Aorta (tissue), 5 donors: ENCODE data around the gene SELENON. TPM values are rescaled to one million over a fixed set of nuclear protein-coding genes. Genes with fewer than 3 reads are reported as not detected.

Experiments used
- ATAC-seq: fragments of 200-7000 bp; cut with Tn5 transposase; one replicate; pipeline ENCODE4 v1.9.1; 2022; ENCODE audit warnings: moderate library complexity; ENCODE audit not compliant: low FRiP score
- DNase-seq, 2 donors: peaks; one replicate each; pipeline ENCODE4 v3.0.0-alpha.2; 2020
- H3K27ac ChIP-seq, 2 donors: one replicate each; pipeline ENCODE4 v1.5.1; 2013; ENCODE audit warnings: low read length in 2 of 2, mild to moderate bottlenecking in 2 of 2, moderate library complexity in 2 of 2, control low read depth in 1 of 2, inconsistent platforms in 1 of 2, low read depth in 1 of 2
- H3K27me3 ChIP-seq, 2 donors: one replicate each; pipeline ENCODE4 v1.6.1; 2013; ENCODE audit warnings: control low read depth in 1 of 2, low read length in 1 of 2, mild to moderate bottlenecking in 1 of 2, moderate library complexity in 1 of 2; ENCODE audit not compliant: insufficient read depth in 2 of 2, control insufficient read depth in 1 of 2
- H3K36me3 ChIP-seq, 2 donors: one replicate each; pipeline ENCODE4 v1.6.1; 2013; ENCODE audit warnings: control low read depth in 1 of 2, low read length in 1 of 2, mild to moderate bottlenecking in 1 of 2; ENCODE audit not compliant: insufficient read depth in 2 of 2, control insufficient read depth in 1 of 2
- H3K4me1 ChIP-seq, 2 donors: one replicate each; pipeline ENCODE4 v1.6.1; 2013; ENCODE audit warnings: low read length in 2 of 2, control low read depth in 1 of 2, mild to moderate bottlenecking in 1 of 2, moderate library complexity in 1 of 2; ENCODE audit not compliant: insufficient read depth in 2 of 2, control insufficient read depth in 1 of 2
- H3K4me3 ChIP-seq, 2 donors: one replicate each; pipeline ENCODE4 v1.5.1; 2013; ENCODE audit warnings: low read length in 2 of 2, control low read depth in 1 of 2, mild to moderate bottlenecking in 1 of 2
- H3K9me3 ChIP-seq: one replicate; pipeline ENCODE4 v1.6.1; 2013; ENCODE audit warnings: mild to moderate bottlenecking, low read length; ENCODE audit not compliant: control insufficient read depth
- WGBS, 2 donors: extraction: QIAGEN DNeasy Blood & Tissue Kit; methylation state at CpG; one replicate each; pipeline ENCODE4 v1.1.7; 2013; 5-methylcytosine and 5-hydroxymethylcytosine counted together
- intact Hi-C, 2 donors: fragments of 100-400 bp; cut with DNase I; formaldehyde crosslinking; loops; one replicate each; pipeline versions ENCODE4 v1.14.2 to v1.15.0; 2022
- polyA plus RNA-seq, 2 donors: library from polyadenylated mRNA; stranded (reverse); fragments of 200-250 nt; gene quantifications; one replicate each; pipeline ENCODE4 v1.2.3, GENCODE V29; 2013
- total RNA-seq, 2 donors: library from RNA; stranded (reverse); fragmentation: NEBNext Ultra II Directional; extraction: Animal tissue kit (Norgen Biotek cat#: 25700); gene quantifications; one replicate each; pipeline ENCODE4 v1.2.1, GENCODE V29; 2021
- donor health status: healthy with polysubstance abuse.
- donor health status: Bipolar disorder and iron deficiency.
- donor health status: DM: no; HTN: no; CAD: no.
- donor health status: DM: no; HTN: no; CAD: no.
- donor health status: DM: yes; HTN: yes; CAD: no.

The SELENON gene
- total and polyA plus RNA-seq, 4 donors, result 13.1 to 79.4 (median 52.4) TPM

GRCh38 chr1:25804244-25804963 lies 4.4 kb downstream of the SELENON start:
- H3K4me1 ChIP-seq, result no peaks in the 10 kb centered on the region
- ATAC-seq, result no peak

GRCh38 chr1:25804964-25805862 lies 5.2 kb downstream of the SELENON start:
- no peaks in the 10 kb centered on the region for H3K27me3 ChIP-seq
- DNase-seq, result peak in 1 of 2 donors; percentile 49
- H3K9me3 ChIP-seq, result no peaks in the 10 kb centered on the region
- no peaks in the 10 kb centered on the region for H3K36me3 ChIP-seq
- 85 to 86% methylated on average over 15 of the region's 15 CpGs for WGBS, 2 donors
- peak overlapping the region in 1 of 2 donors; percentile 85 for H3K27ac ChIP-seq
- intact Hi-C loops, result loop anchor here (10.0 kb wide), 2 partner anchors 370 to 570 kb away; partner anchors contain the start of genes MACO1 (in 1 of the 2) and SYF2 (in 1 of the 2)
- H3K4me3 ChIP-seq, result no peak overlapping the region
- no peak for ATAC-seq
- no peaks in the 10 kb centered on the region for H3K4me1 ChIP-seq

More at GRCh38 chr1:25804244-25804963, 4.4 kb downstream of the SELENON start:
- Histone ChIP-seq H3K36me3 (no peaks in the 10 kb centered on the region), H3K9me3 (no peaks in the 10 kb centered on the region), H3K27me3 (no peaks in the 10 kb centered on the region), H3K27ac (no peak overlapping the region), H3K4me3 (no peak overlapping the region)
- intact Hi-C loops, result loop anchor here (10.0 kb wide), 2 partner anchors 370 to 570 kb away; partner anchors contain the start of genes MACO1 (in 1 of the 2) and SYF2 (in 1 of the 2)
- 62% methylated on average over 10 of the region's 10 CpGs for WGBS, 2 donors
- peak in 1 of 2 donors; percentile 55 for DNase-seq

GRCh38 chr1:25805863-25806225 lies 5.9 kb downstream of the SELENON start:
- no peak overlapping the region for H3K4me3 ChIP-seq
- 7 to 12% methylated on average over 3 of the region's 3 CpGs for WGBS, 2 donors
- ATAC-seq (peak; percentile 72), DNase-seq (peak; percentile 78 to 86)
- no peaks in the 10 kb centered on the region for H3K27me3 ChIP-seq
- H3K36me3 ChIP-seq, result no peaks in the 10 kb centered on the region
- H3K27ac ChIP-seq, result peak overlapping the region in 1 of 2 donors; percentile 85
- no peaks in the 10 kb centered on the region for H3K9me3 ChIP-seq
- intact Hi-C loops, result loop anchor here (10.0 kb wide), 2 partner anchors 371 to 571 kb away; partner anchors contain the start of genes MACO1 (in 1 of the 2) and SYF2 (in 1 of the 2)
- no peaks in the 10 kb centered on the region for H3K4me1 ChIP-seq

- no peaks in the 10 kb centered on the region for H3K36me3 ChIP-seq
- ATAC-seq, result peak; percentile 77
- 11 to 18% methylated on average over 4 of the region's 4 CpGs for WGBS, 2 donors
- DNase-seq, result peak; percentile 87 to 92
- H3K4me1 ChIP-seq, result no peaks in the 10 kb centered on the region
- H3K27me3 ChIP-seq, result no peaks in the 10 kb centered on the region
- H3K9me3 ChIP-seq, result no peaks in the 10 kb centered on the region
- intact Hi-C loops, result loop anchor here (10.0 kb wide), 2 partner anchors 372 to 572 kb away; partner anchors contain the start of genes MACO1 (in 1 of the 2) and SYF2 (in 1 of the 2)
- H3K27ac ChIP-seq, result peak overlapping the region in 1 of 2 donors; percentile 85
- no peak overlapping the region for H3K4me3 ChIP-seq
Measured at GRCh38 chr1:25806418-25806817, 6.4 kb downstream of the SELENON start.

GRCh38 chr1:25807480-25808390 lies 7.7 kb downstream of the SELENON start:
- peak in 1 of 2 donors; percentile 73 for DNase-seq
- Histone ChIP-seq H3K4me1 (no peaks in the 10 kb centered on the region), H3K36me3 (no peaks in the 10 kb centered on the region), H3K9me3 (no peaks in the 10 kb centered on the region), H3K27ac (no peak overlapping the region), H3K4me3 (no peak overlapping the region), H3K27me3 (no peaks in the 10 kb centered on the region)
- 93% methylated on average over 18 to 20 of the region's 20 CpGs for WGBS, 2 donors
- intact Hi-C loops, result loop anchor here (10.0 kb wide), 2 partner anchors 373 to 573 kb away; partner anchors contain the start of genes MACO1 (in 1 of the 2) and SYF2 (in 1 of the 2)
- ATAC-seq, result no peak

GRCh38 chr1:25808481-25809244 lies 8.7 kb downstream of the SELENON start:
- intact Hi-C loops, result loop anchor here (10.0 kb wide), 2 partner anchors 374 to 574 kb away; partner anchors contain the start of genes MACO1 (in 1 of the 2) and SYF2 (in 1 of the 2)
- ATAC-seq (no peak), DNase-seq (peak in 1 of 2 donors; percentile 73)
- no peaks in the 10 kb centered on the region for H3K9me3 ChIP-seq
- H3K36me3 ChIP-seq, result no peaks in the 10 kb centered on the region
- no peaks in the 10 kb centered on the region for H3K27me3 ChIP-seq
- 91% methylated on average over 34 of the region's 34 CpGs for WGBS, 2 donors
- H3K4me1 ChIP-seq, result no peaks in the 10 kb centered on the region
- H3K27ac ChIP-seq, result no peak overlapping the region
- H3K4me3 ChIP-seq, result no peak overlapping the region

GRCh38 chr1:25809283-25809926 lies 9.4 kb downstream of the SELENON start:
- ATAC-seq (no peak), DNase-seq (peak in 1 of 2 donors; percentile 78)
- no peaks in the 10 kb centered on the region for H3K27me3 ChIP-seq
- 86 to 91% methylated on average over 18 of the region's 18 CpGs for WGBS, 2 donors
- H3K36me3 ChIP-seq, result peaks cover 0 to 4% of the 10 kb centered on the region in 2 donors
- H3K9me3 ChIP-seq, result no peaks in the 10 kb centered on the region
- no peaks in the 10 kb centered on the region for H3K4me1 ChIP-seq
- H3K27ac ChIP-seq, result no peak overlapping the region
- intact Hi-C loops, result loop anchor here (10.0 kb wide), 2 partner anchors 375 to 575 kb away; partner anchors contain the start of genes MACO1 (in 1 of the 2) and SYF2 (in 1 of the 2)
- H3K4me3 ChIP-seq, result no peak overlapping the region
